Inferior parietal cortex (tissue), 1 donor: Measurements from ENCODE around the gene AKAP1.
"Not testable (repeated sequence)": the region's sequence is repeated elsewhere in the genome, so short reads cannot be mapped to it uniquely, and the experiment has no call there.

Source experiments
- DNase-seq: peaks from one replicate; pipeline ENCODE4 v3.0.0-alpha.2; 2016; ENCODE audit errors: extremely low spot score

Gene AKAP1

DNA sequence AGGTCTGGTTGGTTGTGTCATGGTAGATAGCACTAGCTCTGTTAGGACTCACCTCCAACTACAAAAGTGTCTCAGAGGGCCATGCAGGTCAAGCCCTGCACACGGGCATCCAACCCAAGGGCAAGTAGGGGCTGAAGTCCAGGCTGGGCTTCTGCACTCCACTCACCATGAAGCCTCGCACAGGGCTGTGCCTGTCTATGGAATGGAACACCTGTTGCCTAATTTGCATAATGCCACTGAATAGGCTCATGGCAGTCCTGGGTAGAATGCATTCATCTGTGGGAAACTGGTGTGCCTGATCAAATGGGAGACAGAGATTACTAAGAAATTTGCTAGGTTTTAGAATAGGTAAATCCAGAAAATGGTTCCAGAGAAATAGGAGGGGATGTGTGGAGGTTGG lies 8.0 kb upstream of the AKAP1 start:
- no peak for DNase-seq

- no peak for DNase-seq
Observed at GRCh38 chr17:57078274-57078673, 6.8 kb upstream of the AKAP1 start.

- no peak for DNase-seq
Observed at GRCh38 chr17:57080718-57081117, 4.3 kb upstream of the AKAP1 start.

DNA sequence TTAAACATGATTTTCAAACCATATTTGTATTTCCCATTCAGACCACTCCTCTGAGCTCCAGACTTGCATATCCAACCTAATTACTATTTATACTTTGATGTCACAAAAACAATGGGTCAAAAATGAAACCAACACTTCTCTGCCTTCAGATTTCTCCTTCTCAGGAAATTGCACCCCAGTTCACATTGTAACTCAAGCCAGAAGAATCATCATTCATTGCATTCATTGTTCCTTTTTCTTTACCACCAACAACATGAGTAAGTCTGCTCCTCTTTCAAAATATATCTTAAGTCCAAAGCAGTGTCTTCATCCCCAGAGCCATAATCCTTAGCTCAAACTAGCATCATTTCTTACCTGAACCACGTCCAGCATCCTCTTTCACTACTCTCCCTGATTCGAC lies 2.6 kb upstream of the AKAP1 start:
- no peak for DNase-seq

GRCh38 chr17:57084361-57084801 lies 665 bp upstream of the AKAP1 start:
- no peak for DNase-seq

DNA sequence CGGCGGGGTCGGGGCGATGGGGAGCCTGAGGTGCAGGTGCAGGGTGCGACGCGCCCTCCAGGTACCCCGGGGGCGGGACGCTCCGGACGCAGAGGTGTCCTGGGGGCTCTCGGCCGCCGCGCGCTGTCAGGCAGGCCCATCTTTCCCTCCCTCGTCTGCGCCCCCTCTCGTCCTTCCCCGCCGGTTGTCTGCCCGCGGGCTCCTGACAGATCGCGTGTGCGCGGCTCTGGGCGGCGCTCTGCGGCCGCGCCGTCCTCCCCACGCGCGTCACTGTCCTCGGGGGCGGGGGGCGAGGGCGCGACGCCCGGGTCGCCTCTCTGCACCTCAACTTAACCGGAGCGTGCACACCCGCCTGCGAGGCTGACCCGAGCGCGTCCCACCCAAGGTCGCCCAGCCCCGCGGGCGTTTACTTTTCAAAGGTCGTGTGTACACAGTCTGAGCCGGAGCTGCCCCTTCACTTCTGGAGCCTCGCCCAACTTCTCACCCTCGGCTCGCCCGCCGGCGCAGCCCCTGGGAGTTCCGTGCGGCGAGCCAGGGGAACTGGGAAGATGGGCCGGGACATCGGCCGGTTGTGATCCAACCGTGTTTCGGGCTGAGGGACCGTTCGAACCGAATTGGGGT lies 512 bp downstream of the AKAP1 start:
- DNase-seq: no peak

- no peak for DNase-seq
Observed at GRCh38 chr17:57086069-57086930, 1.3 kb downstream of the AKAP1 start.

DNA sequence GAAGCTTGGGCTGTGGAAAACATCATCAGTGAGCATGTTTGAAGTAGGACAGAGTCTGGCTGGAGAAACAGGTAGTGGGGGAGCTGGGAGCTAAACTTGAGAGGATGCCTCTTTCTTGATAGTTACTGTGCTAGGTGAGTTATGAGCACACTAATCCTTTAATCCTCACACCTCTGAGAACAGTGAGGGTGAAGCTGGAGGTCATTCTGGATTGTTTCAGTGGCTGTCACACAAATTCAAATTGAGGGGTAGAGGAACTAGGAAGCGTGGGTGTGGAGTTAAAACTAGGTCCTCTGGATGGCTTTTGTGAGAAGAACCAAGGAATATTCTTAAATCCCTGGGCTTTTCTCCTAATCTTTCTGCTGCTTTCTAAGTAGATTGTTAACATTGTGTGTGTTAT lies 3.3 kb downstream of the AKAP1 start:
- DNase-seq: no peak

- no peak for DNase-seq
Observed at GRCh38 chr17:57089391-57089790, 4.3 kb downstream of the AKAP1 start.

- no peak for DNase-seq
Observed at GRCh38 chr17:57090560-57091185, 5.6 kb downstream of the AKAP1 start.

GRCh38 chr17:57091186-57091618 lies 6.2 kb downstream of the AKAP1 start:
- DNase-seq: no peak

DNA sequence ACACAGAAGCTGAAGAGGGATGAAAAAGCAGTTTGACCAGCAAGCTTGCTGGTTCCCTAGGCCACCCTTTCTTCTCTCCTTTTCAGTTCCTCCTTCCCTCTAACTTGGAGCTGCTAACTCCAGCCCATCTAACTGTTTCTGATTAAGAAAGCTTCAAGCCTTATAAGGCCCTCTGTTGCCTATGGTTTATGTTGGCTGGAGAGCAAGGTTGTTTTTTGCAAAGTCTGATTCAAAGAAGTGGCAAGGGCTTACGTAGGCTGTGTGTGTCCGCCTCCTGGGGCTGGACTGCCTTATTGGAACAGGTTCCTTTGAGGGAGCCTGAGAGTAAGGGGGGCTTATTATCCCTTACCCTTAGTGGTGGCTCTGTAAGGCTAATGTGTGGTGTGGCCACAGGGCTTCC lies 7.1 kb downstream of the AKAP1 start:
- DNase-seq: no peak

DNA sequence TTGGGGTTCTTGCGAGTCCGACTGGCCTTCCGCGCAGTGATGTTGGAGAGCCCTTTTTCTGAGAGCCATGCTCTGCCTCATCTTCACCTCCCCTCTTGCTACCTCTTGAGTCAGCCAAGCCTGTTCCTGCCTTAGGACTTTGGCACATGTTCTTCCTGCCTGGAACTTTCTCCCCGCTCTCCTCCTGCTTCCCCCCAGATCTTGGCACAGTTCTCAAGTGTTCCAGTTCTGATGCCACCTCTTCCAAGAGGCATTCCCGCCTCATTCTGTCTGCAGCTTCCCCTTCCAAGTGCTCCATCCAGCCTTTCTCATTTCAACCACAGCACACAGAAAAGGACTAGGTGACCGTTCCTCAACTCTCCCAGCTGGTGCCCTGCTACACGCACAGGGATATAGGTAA lies 7.7 kb downstream of the AKAP1 start:
- no peak for DNase-seq

GRCh38 chr17:57096472-57097202 lies 11.6 kb downstream of the AKAP1 start:
- DNase-seq: no peak

DNA sequence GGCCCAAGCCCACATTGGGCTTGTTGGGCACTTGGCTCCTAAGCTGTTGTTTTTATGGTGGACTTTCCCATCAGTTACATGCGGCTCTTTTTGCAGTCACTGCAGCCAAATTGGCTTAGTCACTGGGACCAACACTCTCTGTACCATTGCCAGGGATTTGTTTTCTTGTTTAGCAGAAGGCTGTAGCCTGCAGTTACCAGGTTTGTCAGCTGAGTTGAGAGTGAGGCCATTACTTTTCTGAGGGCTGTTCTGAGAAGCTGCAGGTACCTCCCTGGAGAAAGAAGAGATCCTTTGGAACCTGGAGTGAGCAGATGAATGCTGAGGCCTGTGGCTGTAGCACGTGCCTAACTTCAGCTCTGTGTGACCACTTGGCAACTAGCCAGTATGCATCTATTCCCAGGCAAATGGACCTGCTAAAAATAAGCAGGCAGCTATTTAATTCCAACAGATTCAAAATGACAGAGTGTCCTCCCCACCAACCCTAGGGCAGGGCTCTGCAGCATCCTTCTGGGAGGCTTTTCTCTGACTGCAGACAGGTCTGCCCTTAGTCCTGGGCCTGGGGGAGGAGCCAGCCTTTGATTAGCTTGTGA lies 12.9 kb downstream of the AKAP1 start:
- DNase-seq: no peak

GRCh38 chr17:57099165-57099564 lies 14.1 kb downstream of the AKAP1 start:
- DNase-seq: no peak

DNA sequence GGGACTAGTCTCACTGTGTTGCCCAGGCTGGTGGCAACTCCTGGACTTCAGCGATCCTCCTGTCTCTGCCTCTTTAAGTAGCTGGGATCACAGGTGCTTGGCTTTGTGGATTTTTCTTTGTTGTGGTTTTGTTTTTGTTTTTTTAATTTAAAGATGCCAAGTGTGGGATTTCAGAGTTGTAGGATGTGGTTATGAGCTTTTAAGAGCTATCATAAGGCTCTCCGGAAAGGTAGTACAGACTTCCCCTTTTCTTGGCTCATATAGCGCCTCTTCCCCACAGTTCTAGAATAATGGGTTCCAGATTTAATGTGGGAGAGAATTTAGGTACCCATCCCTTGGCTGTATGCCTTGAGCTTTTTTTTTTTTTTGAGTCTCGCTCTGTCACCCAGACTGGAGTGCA lies 17.1 kb downstream of the AKAP1 start:
- DNase-seq: no peak

DNA sequence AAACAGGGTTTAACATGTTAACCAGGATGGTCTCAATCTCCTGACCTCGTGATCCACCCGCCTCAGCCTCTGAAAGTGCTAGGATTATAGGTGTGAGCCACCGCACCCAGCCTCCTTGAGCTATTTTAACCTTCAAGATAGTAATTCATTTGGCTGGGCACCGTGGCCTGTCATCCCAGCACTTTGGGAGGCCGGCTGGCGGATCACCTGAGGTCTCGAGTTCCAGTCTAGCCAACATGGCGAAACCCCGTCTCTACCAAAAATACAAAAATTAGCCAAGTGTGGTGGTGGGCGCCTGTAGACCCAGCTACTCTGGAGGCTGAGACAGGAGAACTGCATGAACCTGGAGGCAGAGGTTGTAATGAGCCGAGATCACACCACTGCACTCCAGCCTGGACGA lies 17.6 kb downstream of the AKAP1 start:
- not testable (repeated sequence) for DNase-seq

DNA sequence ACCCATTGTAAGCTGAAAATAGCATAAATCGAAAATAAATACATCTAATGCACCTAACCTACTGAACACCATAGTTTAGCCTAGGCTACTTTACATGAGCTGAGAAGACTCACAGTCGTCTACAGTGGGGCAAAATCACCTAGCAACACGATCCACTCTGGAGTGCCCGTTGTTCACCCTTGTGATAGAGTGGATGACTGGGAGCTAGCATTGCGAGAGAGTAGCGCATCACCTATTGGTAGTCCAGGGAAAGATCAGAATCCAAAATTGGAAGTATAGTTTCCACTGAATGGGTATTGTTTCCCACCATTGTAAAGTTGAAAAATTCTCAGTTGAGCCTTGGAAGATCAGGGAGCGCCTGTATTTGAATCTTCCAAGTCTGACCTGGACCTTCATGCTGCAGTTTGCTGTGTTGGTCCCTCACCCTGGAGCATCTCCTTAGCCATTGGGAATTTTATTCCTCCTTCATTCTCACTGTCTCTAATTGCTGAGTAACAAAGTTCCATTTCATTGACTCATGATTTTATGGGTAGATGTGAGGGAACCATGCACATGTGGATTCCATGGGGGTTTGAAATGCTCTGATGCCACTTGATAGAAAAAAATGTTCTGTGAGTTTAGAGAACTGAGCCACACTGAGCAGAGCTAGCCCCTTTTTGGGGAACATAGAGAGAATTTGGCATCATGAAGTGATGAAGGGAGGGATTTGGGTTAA lies 19.6 kb downstream of the AKAP1 start:
- no peak for DNase-seq

- DNase-seq: no peak
Observed at GRCh38 chr17:57105591-57105990, 20.5 kb downstream of the AKAP1 start.
